PC-3 (cell line): ENCODE data around the gene PGBD5.

Source experiments
- EZH2 ChIP-seq: fragments of 300-600 bp; sonication (generic); IDR thresholded peaks from one replicate; pipeline ENCODE4 v1.6.1; 2017; ENCODE audit warnings: antibody characterized with exemption, mild to moderate bottlenecking, low read length; ENCODE audit not compliant: unreplicated experiment
- TF ChIP-seq, protein P1 (sequence below): fragments of 300-600 bp; sonication (generic); conservative IDR thresholded peaks from 2 replicates; pipeline ENCODE4 v1.5.1; 2017; ENCODE audit warnings: antibody characterized with exemption, low read depth, mild to moderate bottlenecking, low read length

DNA sequence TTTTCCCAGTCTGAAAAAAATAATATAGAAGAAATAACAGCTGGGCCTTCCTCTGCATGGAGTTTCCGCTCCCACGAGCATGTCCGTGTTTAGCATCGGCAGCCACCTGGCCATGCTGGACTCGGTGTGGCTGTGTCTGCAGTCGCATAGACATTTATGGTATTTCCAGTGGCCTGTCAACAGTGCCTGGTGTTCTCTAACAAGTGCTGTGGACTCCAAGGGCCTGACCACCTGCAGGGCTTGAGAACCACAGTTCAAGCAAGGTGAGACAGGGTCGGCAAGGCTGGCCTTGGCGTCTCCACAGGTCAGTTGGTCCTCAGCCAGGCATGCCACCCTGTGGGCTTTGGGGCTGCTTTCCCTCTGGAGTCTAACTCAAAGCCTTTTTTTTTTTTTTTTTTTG, 124.8 kb downstream of the PGBD5 start:
- no peak for TF ChIP-seq EZH2
- TF ChIP-seq, protein P1, sequence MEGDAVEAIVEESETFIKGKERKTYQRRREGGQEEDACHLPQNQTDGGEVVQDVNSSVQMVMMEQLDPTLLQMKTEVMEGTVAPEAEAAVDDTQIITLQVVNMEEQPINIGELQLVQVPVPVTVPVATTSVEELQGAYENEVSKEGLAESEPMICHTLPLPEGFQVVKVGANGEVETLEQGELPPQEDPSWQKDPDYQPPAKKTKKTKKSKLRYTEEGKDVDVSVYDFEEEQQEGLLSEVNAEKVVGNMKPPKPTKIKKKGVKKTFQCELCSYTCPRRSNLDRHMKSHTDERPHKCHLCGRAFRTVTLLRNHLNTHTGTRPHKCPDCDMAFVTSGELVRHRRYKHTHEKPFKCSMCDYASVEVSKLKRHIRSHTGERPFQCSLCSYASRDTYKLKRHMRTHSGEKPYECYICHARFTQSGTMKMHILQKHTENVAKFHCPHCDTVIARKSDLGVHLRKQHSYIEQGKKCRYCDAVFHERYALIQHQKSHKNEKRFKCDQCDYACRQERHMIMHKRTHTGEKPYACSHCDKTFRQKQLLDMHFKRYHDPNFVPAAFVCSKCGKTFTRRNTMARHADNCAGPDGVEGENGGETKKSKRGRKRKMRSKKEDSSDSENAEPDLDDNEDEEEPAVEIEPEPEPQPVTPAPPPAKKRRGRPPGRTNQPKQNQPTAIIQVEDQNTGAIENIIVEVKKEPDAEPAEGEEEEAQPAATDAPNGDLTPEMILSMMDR: no peak
